ENCODE data around the gene TCF3.

- TF ChIP-seq TAF1 (IDR thresholded peaks at IDR 0.05; ENCODE audit: borderline replicate concordance, low read depth, low read length) (no peak), POLR2A (IDR thresholded peaks at IDR 0.05; ENCODE audit: low read depth, low read length) (no peak), POLR2AphosphoS5 (IDR thresholded peaks at IDR 0.05; ENCODE audit: low read depth, low read length) (no peak)
Observed at GRCh38 chr19:1606138-1606651, 46.2 kb downstream of the TCF3 start.
